ENCODE measurements around the gene ENPP7.

The ENPP7 gene

DNA sequence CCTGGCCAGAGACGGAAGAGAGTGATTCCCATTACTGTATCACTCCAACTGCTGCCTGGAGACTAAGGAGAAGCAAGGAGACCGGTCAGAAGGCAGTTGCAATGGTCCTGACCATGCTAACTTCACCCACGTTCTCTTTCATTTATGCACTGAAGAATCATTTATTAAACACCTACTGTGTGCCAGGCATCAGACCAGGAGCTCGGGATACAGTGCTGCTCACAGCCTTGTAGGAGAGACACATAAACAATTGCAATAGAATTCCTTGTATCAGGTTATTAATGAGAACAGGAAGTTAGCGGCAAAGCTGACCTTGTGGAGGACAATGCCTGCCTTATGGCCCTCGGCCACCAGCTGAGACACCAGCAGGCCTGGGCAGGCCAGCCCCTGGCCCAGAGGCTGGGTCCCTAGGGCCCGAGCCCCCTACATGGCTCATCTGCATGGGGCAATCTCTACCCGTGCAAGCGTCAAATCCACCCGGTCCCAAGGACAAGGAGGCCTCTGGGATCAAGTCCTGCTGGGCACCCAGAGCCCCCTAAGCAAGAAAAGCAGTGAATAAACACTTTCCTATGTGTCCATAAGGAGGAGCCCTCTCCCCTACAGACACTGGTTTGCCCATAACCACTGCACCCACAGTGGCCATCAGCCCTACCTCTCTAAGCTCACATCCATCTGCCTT, 8.6 kb upstream of the ENPP7 start:
- no peak for DNase-seq
- H3K36me3 ChIP-seq: no peaks in the 10 kb centered on the region
- no peaks in the 10 kb centered on the region for H3K4me1 ChIP-seq
- TF ChIP-seq, protein P1, sequence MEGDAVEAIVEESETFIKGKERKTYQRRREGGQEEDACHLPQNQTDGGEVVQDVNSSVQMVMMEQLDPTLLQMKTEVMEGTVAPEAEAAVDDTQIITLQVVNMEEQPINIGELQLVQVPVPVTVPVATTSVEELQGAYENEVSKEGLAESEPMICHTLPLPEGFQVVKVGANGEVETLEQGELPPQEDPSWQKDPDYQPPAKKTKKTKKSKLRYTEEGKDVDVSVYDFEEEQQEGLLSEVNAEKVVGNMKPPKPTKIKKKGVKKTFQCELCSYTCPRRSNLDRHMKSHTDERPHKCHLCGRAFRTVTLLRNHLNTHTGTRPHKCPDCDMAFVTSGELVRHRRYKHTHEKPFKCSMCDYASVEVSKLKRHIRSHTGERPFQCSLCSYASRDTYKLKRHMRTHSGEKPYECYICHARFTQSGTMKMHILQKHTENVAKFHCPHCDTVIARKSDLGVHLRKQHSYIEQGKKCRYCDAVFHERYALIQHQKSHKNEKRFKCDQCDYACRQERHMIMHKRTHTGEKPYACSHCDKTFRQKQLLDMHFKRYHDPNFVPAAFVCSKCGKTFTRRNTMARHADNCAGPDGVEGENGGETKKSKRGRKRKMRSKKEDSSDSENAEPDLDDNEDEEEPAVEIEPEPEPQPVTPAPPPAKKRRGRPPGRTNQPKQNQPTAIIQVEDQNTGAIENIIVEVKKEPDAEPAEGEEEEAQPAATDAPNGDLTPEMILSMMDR (IDR thresholded peaks at IDR 0.05): no peak
- intact Hi-C loops (cut with DNase I; ENCODE audit: low total_unique reads): no loop called here
- no peak overlapping the region for H3K4me3 ChIP-seq
- H3K27ac ChIP-seq: no peak overlapping the region
- H3K9me3 ChIP-seq: no peaks in the 10 kb centered on the region
- peaks cover 0 to 36% of the 10 kb centered on the region in 2 donors for H3K27me3 ChIP-seq

DNA sequence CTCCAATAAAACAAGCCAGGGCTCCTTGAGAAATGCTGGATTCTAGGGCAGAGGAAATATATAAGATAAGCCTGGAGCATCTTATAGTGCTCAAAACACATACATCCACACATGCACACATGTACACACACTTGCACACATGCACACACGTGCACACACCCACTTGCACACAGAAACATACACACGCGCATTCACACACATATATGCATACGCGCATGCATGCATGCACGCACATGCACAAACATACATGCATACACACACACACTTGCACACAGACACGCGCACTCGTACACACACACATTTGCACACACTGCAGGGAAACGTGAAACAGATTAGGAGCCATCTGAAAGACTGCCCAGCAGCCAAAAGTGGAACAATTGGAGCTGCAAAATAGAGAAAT, 8.0 kb upstream of the ENPP7 start:
- no peak for DNase-seq
- Histone ChIP-seq H3K4me3 (no peak overlapping the region), H3K4me1 (no peaks in the 10 kb centered on the region), H3K27ac (no peak overlapping the region), H3K27me3 (peaks cover 0 to 36% of the 10 kb centered on the region in 2 donors), H3K36me3 (no peaks in the 10 kb centered on the region), H3K9me3 (no peaks in the 10 kb centered on the region)
- TF ChIP-seq, protein P1 (IDR thresholded peaks at IDR 0.05): no peak
- intact Hi-C loops (cut with DNase I; ENCODE audit: low total_unique reads): no loop called here

DNA sequence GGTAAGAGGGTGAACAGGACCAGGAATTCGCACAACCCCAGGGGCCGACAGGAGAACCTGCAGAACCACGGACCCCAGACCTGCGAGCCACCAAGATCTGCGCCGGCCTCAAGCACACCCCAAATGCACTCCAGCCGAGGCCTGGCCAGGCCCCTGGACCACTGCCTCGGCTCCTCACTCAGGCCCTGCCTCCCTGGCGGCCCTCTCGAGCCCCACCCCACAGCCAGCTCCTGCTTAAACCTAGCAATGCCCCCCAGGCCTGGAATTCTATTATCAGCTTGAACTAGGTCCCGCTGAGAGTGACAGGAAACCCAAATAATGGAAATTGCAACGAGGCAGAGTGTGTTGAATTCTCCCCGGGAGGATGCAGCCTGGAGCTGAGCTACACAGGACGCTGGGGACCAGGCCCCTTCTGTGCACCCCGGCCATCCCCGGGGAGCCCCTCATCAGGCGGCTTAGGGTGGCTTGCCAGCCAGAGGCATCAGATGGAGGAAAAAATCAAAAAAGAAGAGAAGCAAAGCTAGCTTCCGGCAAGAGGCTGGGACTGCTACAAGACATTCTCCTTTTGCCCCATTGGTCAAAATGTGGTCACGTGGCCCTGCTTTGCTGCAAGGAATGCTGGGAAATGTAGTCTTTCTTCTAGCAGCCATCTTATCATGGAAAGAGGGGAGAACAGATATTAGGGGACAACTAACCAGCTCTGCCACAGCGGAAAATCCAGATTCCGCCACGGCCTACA, 2.4 kb upstream of the ENPP7 start:
- intact Hi-C loops (cut with DNase I; ENCODE audit: low total_unique reads): no loop called here
- TF ChIP-seq, protein P1 (IDR thresholded peaks at IDR 0.05): no peak
- peak; percentile 86 to 89 for DNase-seq
- peak overlapping the region; percentile 44 to 52 for H3K4me3 ChIP-seq
- no peaks in the 10 kb centered on the region for H3K9me3 ChIP-seq
- H3K4me1 ChIP-seq: peaks cover 0 to 10% (median 2%) of the 10 kb centered on the region in 4 donors
- H3K27me3 ChIP-seq: no peaks in the 10 kb centered on the region
- no peak overlapping the region for H3K27ac ChIP-seq
- no peaks in the 10 kb centered on the region for H3K36me3 ChIP-seq

DNA sequence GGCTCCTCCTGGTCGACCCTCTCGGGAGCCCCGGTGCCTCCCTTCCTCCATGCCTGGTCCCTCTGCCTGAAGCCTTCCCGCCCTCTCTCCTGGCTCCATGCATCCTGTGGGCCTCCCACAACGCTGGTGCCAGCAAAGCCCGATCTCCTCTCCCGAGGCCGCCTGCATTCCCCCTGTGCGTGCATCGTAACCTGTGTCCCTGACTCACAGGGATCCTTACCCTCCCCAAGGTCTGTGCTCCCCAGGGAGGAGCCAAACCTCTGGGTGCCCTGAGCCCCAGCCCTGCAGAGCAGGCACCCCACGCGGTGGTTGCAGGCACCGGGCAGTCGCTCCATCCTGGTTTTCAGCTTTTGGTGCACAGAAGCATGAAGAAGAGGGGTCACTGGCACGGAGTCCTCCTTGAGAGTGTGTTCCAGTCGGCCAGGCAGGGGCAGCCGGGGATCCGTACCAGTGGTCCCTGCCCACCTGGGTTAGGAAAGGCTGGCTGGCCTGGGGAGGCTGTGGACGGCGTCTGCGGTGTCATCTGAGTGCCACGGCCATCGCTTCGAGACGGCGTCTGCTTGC, 1.8 kb upstream of the ENPP7 start:
- Histone ChIP-seq H3K4me1 (peaks cover 0 to 10% (median 2%) of the 10 kb centered on the region in 4 donors), H3K9me3 (no peaks in the 10 kb centered on the region), H3K27ac (no peak overlapping the region), H3K36me3 (no peaks in the 10 kb centered on the region), H3K27me3 (no peaks in the 10 kb centered on the region), H3K4me3 (peak overlapping the region; percentile 44 to 52)
- TF ChIP-seq, protein P1 (IDR thresholded peaks at IDR 0.05): no peak
- no peak for DNase-seq
- intact Hi-C loops (cut with DNase I; ENCODE audit: low total_unique reads): no loop called here

DNA sequence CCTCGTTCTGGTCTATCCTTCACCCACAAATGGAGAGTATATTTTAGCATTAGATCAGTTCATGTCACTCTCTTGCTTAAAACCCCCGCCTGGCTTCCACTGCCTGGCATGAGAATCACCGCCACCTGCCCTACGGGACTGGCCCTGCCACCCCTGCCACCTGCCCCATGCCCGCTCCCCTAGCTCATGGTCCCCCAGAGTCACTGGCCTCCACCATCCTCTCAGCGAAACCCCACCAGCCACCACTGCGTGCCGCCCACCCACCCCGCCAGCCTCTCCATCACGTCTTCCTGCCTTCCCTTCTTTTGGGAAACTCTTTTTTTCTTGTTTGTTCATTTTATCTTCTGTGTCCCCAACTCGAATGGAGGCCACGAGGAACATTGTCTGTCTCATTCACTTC, 982 bp upstream of the ENPP7 start:
- no peaks in the 10 kb centered on the region for H3K9me3 ChIP-seq
- intact Hi-C loops (cut with DNase I; ENCODE audit: low total_unique reads): no loop called here
- no peaks in the 10 kb centered on the region for H3K36me3 ChIP-seq
- no peak overlapping the region for H3K27ac ChIP-seq
- no peak for DNase-seq
- H3K27me3 ChIP-seq: no peaks in the 10 kb centered on the region
- no peak overlapping the region for H3K4me3 ChIP-seq
- TF ChIP-seq, protein P1 (IDR thresholded peaks at IDR 0.05): no peak
- peaks cover 0 to 10% (median 2%) of the 10 kb centered on the region in 4 donors for H3K4me1 ChIP-seq
